DMS79 treated with DMSO at 0.1 percent for 48 hours (cell line): ENCODE results near the gene GRIK4.
"Not testable (repeated sequence)": the region's sequence is repeated elsewhere in the genome, so short reads cannot be mapped to it uniquely, and the experiment has no call there.

Experiments
- DNase-seq: peaks from one replicate; lab custom pipeline; 2025; lab: John Stamatoyannopoulos, UW

The GRIK4 gene

GRCh38 chr11:120744016-120744994 is 232.8 kb downstream of the GRIK4 start:
- DNase-seq = no peak

- DNase-seq = no peak
Measured at GRCh38 chr11:120746376-120746775, 234.8 kb downstream of the GRIK4 start.

GRCh38 chr11:120746836-120747609 is 235.5 kb downstream of the GRIK4 start:
- peak; percentile 95 for DNase-seq

- DNase-seq = peak; percentile 87
Measured at GRCh38 chr11:120747850-120748814, 236.6 kb downstream of the GRIK4 start.

- DNase-seq = no peak
Measured at GRCh38 chr11:120749395-120749794, 237.8 kb downstream of the GRIK4 start.

- DNase-seq = no peak
Measured at GRCh38 chr11:120750647-120751549, 239.3 kb downstream of the GRIK4 start.

- no peak for DNase-seq
Measured at GRCh38 chr11:120751550-120751949, 240.0 kb downstream of the GRIK4 start.

- no peak for DNase-seq
Measured at GRCh38 chr11:120752668-120753067, 241.1 kb downstream of the GRIK4 start.

- DNase-seq = peak; percentile 82
Measured at GRCh38 chr11:120756931-120757330, 245.4 kb downstream of the GRIK4 start.

GRCh38 chr11:120759046-120759445 is 247.5 kb downstream of the GRIK4 start:
- DNase-seq = no peak

GRCh38 chr11:120765710-120766109 is 254.2 kb downstream of the GRIK4 start:
- not testable (repeated sequence) for DNase-seq

- DNase-seq = no peak
Measured at GRCh38 chr11:120766318-120766717, 254.8 kb downstream of the GRIK4 start.

GRCh38 chr11:120768949-120769348 is 257.4 kb downstream of the GRIK4 start:
- no peak for DNase-seq

GRCh38 chr11:120769906-120770305 is 258.4 kb downstream of the GRIK4 start:
- no peak for DNase-seq

GRCh38 chr11:120771551-120772060 is 260.1 kb downstream of the GRIK4 start:
- DNase-seq = no peak

GRCh38 chr11:120773501-120774031 is 262.0 kb downstream of the GRIK4 start:
- DNase-seq = no peak

- DNase-seq = no peak
Measured at GRCh38 chr11:120774591-120775386, 263.2 kb downstream of the GRIK4 start.

GRCh38 chr11:120775986-120776951 is 264.7 kb downstream of the GRIK4 start:
- no peak for DNase-seq
